Duodenal mucosa (tissue), 2 donors: Measurements from ENCODE around the gene ELOVL7.

ENCODE experiments used
- H3K27ac ChIP-seq: one replicate; pipeline ENCODE4 v1.7.0; 2013; ENCODE audit warnings: low read depth, low read length
- H3K27me3 ChIP-seq, 2 donors: one replicate each; pipeline ENCODE4 v1.7.0; 2013; ENCODE audit warnings: low read length in 2 of 2, control low read depth in 1 of 2; ENCODE audit not compliant: insufficient read depth in 2 of 2, control insufficient read depth in 1 of 2
- H3K36me3 ChIP-seq, 2 donors: one replicate each; pipeline ENCODE4 v1.7.0; 2013; ENCODE audit warnings: low read length in 2 of 2, control low read depth in 1 of 2; ENCODE audit not compliant: insufficient read depth in 2 of 2, control insufficient read depth in 1 of 2
- H3K4me1 ChIP-seq, 2 donors: one replicate each; pipeline ENCODE4 v1.7.0; 2013; ENCODE audit warnings: low read length in 2 of 2, control low read depth in 1 of 2; ENCODE audit not compliant: insufficient read depth in 2 of 2, control insufficient read depth in 1 of 2
- H3K4me3 ChIP-seq, 2 donors: one replicate each; pipeline ENCODE4 v1.7.0; 2013; ENCODE audit warnings: low read length in 2 of 2, low read depth in 1 of 2
- H3K9ac ChIP-seq, 2 donors: one replicate each; pipeline ENCODE4 v1.7.0; 2013; ENCODE audit warnings: low read length in 2 of 2, low read depth in 1 of 2
- H3K9me3 ChIP-seq, 2 donors: one replicate each; pipeline ENCODE4 v1.7.0; 2013; ENCODE audit warnings: low read length in 2 of 2, control low read depth in 1 of 2; ENCODE audit not compliant: control insufficient read depth in 1 of 2

Gene ELOVL7

GRCh38 chr5:60835554-60835953 lies 8.5 kb downstream of the ELOVL7 start:
- H3K4me3 ChIP-seq = no peak overlapping the region
- no peak overlapping the region for H3K27ac ChIP-seq
- H3K9me3 ChIP-seq = no peaks in the 10 kb centered on the region
- no peak overlapping the region for H3K9ac ChIP-seq
- no peaks in the 10 kb centered on the region for H3K27me3 ChIP-seq
- H3K4me1 ChIP-seq = no peaks in the 10 kb centered on the region
- H3K36me3 ChIP-seq = no peaks in the 10 kb centered on the region

GRCh38 chr5:60833520-60833919 lies 10.5 kb downstream of the ELOVL7 start:
- Histone ChIP-seq H3K27me3 (no peaks in the 10 kb centered on the region), H3K36me3 (no peaks in the 10 kb centered on the region), H3K27ac (no peak overlapping the region), H3K9ac (no peak overlapping the region), H3K9me3 (no peaks in the 10 kb centered on the region), H3K4me1 (no peaks in the 10 kb centered on the region), H3K4me3 (no peak overlapping the region)

- no peak overlapping the region for H3K4me3 ChIP-seq
- no peaks in the 10 kb centered on the region for H3K9me3 ChIP-seq
- no peaks in the 10 kb centered on the region for H3K4me1 ChIP-seq
- no peaks in the 10 kb centered on the region for H3K36me3 ChIP-seq
- no peak overlapping the region for H3K27ac ChIP-seq
- H3K9ac ChIP-seq = no peak overlapping the region
- no peaks in the 10 kb centered on the region for H3K27me3 ChIP-seq
Observed at GRCh38 chr5:60830581-60831127, 13.4 kb downstream of the ELOVL7 start.

DNA sequence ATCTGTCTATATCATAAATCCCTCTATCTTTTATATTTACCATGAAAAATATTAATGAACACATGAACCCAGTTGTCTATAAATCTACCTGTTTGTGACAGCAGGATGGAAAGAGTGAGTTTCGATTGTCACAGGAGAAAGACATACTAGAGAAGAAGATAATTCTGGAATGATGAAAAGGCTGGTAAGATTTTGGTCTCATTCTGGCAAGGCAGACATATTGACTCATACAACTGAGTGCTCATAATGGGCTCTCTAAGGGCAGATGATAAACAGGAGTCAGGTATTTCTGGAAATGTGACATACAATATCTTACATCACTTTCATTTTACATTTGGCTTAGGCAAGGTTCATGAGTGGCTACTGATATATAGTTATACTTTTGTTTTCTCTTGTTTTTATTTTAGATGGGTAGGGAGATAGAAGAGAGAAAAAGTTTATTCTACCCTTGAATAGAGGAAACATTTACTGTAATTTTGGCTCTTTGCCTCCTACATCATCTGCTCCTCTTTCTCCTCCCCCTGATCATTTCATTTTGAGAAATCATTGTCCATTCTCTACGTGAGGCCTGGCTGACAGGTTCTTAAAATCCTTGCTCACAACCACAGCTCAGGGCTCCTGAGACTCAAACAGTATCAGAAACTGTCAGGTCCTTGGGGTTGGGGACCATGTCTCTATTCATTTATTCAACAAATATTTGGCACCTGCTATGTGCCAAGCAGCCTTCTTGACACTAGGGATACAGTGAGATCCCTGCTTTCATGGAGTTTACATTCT lies 14.4 kb downstream of the ELOVL7 start:
- Histone ChIP-seq H3K4me3 (no peak overlapping the region), H3K27ac (no peak overlapping the region), H3K4me1 (no peaks in the 10 kb centered on the region), H3K9me3 (no peaks in the 10 kb centered on the region), H3K9ac (no peak overlapping the region), H3K27me3 (no peaks in the 10 kb centered on the region), H3K36me3 (no peaks in the 10 kb centered on the region)

- H3K27me3 ChIP-seq = no peaks in the 10 kb centered on the region
- no peaks in the 10 kb centered on the region for H3K9me3 ChIP-seq
- H3K36me3 ChIP-seq = no peaks in the 10 kb centered on the region
- no peak overlapping the region for H3K27ac ChIP-seq
- H3K9ac ChIP-seq = no peak overlapping the region
- H3K4me3 ChIP-seq = no peak overlapping the region
- no peaks in the 10 kb centered on the region for H3K4me1 ChIP-seq
Observed at GRCh38 chr5:60827201-60827600, 16.9 kb downstream of the ELOVL7 start.

- Histone ChIP-seq H3K9ac (no peak overlapping the region), H3K4me1 (no peaks in the 10 kb centered on the region), H3K9me3 (no peaks in the 10 kb centered on the region), H3K4me3 (no peak overlapping the region), H3K36me3 (no peaks in the 10 kb centered on the region), H3K27ac (no peak overlapping the region), H3K27me3 (no peaks in the 10 kb centered on the region)
Observed at GRCh38 chr5:60826653-60827052, 17.4 kb downstream of the ELOVL7 start.

GRCh38 chr5:60823574-60823973 lies 20.5 kb downstream of the ELOVL7 start:
- no peak overlapping the region for H3K4me3 ChIP-seq
- H3K27ac ChIP-seq = no peak overlapping the region
- no peaks in the 10 kb centered on the region for H3K27me3 ChIP-seq
- no peak overlapping the region for H3K9ac ChIP-seq
- H3K4me1 ChIP-seq = no peaks in the 10 kb centered on the region
- no peaks in the 10 kb centered on the region for H3K36me3 ChIP-seq
- no peaks in the 10 kb centered on the region for H3K9me3 ChIP-seq

GRCh38 chr5:60822285-60822556 lies 21.8 kb downstream of the ELOVL7 start:
- Histone ChIP-seq H3K36me3 (no peaks in the 10 kb centered on the region), H3K27ac (no peak overlapping the region), H3K4me1 (no peaks in the 10 kb centered on the region), H3K4me3 (no peak overlapping the region), H3K9me3 (no peaks in the 10 kb centered on the region), H3K9ac (no peak overlapping the region), H3K27me3 (no peaks in the 10 kb centered on the region)

GRCh38 chr5:60821488-60822284 lies 22.4 kb downstream of the ELOVL7 start:
- no peak overlapping the region for H3K27ac ChIP-seq
- no peaks in the 10 kb centered on the region for H3K27me3 ChIP-seq
- H3K4me3 ChIP-seq = no peak overlapping the region
- no peak overlapping the region for H3K9ac ChIP-seq
- no peaks in the 10 kb centered on the region for H3K4me1 ChIP-seq
- no peaks in the 10 kb centered on the region for H3K9me3 ChIP-seq
- H3K36me3 ChIP-seq = no peaks in the 10 kb centered on the region

DNA sequence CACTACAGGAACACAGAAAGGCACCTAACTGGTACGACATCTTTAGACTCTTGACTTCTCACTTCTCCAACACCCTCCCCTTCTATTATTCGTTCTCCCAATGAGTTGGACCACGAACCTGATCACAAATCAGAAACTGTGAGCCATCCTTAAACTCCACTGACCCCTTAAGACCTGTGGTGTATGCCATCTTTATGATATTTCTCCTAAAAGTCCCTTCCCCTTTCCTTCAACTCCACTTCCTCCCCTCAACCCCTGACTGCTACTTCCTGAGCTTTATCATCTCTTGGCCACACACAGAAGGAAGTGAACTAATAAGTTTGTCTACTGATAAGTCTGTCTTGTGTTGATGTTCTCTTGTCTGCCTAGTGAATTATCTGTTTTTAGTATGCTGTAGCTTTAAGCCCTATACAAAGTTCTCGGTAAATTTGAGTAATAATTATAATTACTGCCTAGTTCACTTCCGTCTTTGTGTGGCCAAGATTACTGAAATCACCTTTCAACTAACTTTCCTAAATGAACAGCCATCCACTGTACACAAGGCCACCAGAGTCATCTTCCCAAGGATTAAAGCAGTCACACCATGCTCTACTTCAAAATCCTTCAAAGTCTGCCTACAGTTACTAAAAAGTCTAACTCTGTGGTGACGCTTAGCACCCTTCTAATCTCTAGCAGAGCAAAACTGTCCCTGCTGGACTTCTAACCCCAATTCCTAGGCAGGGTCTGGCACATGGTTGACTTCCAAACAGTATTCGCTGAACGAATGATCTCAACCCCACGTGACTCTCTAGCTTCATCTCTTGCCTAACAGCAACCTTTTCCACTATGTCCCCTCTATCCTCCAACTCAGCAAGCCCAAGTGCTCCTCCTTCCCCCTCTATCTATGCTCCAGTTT lies 23.2 kb downstream of the ELOVL7 start:
- Histone ChIP-seq H3K27me3 (no peaks in the 10 kb centered on the region), H3K4me1 (no peaks in the 10 kb centered on the region), H3K9ac (no peak overlapping the region), H3K9me3 (no peaks in the 10 kb centered on the region), H3K4me3 (no peak overlapping the region), H3K27ac (no peak overlapping the region), H3K36me3 (no peaks in the 10 kb centered on the region)
